NCI-H1436 treated with DMSO at 0.1 percent for 48 hours (cell line): ENCODE measurements around the gene KCNMA1.

Experiments
- DNase-seq: peaks from one replicate; lab custom pipeline; 2025; lab: John Stamatoyannopoulos, UW

Gene KCNMA1

DNA sequence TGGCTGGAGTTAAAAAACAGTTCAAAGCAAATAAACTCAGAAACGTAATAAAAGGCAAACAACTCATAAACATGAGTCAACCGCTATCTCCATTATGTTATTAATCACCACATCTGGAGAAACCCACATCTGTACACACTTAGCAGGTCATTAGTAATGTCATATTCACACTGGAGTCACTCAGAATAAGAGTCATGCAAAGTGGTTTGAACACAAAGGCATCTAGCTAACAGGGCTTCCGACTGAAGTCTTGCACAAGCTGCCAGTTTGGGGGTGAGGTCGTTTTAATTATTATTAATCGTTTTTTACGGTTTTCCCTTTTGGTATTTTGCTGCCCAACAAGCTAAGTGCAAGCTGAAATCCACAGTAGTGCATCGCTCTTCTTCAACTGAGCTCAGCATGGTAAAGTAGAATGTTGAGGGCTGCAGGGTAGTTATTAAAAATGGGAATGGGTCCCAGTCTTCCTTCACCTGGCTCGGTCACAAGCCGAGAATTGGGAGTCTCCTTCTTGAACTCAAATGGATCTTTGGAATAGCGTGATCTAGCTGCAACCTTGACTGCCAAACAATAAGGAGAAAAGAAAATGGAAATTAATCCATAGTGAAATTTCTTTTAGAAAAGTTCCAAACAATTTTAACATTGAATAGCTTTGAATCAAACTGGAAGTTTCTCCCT lies 663.5 kb downstream of the KCNMA1 start:
- no peak for DNase-seq

DNA sequence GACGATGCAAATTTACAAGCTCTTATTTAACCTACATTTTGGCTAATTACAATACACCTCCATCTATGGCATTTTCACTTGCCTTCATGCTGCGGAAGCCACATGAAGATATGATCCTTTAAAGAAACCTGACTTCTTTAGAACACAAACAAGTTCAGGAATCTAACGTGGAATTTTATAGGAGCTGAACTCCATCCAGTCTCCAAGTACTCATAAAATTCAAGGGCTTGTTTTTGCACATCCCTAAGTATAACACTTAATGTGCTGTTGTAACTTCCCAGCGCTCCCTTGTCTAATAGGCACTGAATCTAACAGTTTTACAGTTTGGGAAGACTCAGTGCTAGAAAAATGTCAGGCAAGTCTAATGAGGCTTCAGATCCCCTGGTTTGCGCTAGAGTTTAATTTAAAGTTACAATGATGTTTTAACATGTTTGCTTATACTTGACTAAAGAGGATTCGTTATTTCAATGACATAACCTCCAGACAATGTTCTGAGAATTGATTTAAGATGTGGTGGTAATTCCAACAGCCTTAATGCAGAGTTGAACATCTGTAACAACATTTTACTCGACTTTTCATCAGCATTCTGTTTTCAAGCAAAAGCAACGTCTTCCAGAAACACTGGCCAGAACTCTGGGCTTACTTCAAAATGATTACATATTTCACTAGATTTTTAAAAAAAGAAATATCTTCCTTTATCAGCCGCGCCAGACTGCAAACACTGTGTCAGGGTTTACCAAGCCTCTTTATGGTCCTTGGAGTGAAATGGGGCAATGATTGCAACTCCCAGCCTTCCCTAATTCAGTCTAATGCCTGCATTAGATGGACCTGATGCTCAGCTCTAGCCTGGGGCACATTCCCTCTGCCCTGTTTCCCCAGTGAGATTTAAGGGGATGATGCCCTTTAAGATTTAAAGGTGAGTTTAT lies 664.3 kb downstream of the KCNMA1 start:
- no peak for DNase-seq

DNA sequence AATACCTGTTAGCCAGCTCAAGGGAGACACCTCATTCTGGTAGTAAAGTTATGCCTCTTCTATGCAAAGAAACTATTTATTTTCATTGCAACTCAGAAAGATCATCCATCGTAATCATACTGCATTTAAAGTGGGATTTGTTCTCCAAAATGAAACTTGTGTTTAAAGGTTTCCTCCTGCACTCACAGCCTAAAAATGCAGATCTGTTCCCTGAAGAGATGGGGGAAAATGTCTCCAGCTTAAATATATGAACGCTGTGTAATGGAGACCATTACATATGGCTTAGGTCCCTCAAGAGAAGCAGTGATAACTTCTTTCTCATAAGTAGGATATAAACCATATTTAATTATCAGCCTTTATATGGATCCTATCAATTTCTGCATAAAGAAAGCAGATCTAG lies 665.1 kb downstream of the KCNMA1 start:
- no peak for DNase-seq

- DNase-seq = no peak
Measured at GRCh38 chr10:76971547-76972170, 665.9 kb downstream of the KCNMA1 start.

DNA sequence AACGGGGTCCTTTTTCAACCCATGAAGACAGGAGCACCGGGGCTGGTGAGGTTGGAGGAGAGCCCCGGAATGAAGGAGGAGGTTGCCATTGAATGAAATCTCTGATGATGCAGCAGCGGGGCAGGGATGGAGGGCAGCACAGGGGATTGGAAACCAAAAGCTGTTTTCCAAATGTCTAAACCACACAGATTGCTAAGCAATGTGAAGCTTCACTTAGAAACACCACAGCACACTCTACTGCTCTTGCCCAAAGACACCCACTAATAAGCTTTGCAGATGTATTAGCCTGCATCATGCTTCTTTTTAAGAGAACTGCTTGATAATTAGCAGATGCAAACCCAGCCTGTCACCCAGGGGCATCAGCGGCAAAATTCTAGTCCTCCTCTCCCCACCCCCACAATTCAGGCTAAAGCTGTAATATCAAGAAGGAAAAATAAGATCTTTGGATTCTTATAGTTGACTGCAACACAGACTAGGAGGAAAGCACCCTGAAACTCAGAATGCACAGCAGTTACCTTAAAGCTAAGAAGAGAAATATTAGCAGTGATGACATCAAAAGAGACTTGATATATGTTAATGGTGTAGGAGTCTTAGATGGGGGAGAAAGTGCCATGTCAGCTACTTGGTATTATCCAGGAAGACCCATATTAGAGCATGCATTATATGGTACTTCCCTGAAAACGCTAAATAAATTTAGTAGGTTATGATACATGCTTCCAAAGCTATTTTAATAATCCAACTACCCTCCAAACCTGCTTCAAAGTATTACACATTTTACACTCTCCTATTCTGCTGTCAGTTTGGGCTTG lies 666.7 kb downstream of the KCNMA1 start:
- DNase-seq = no peak

DNA sequence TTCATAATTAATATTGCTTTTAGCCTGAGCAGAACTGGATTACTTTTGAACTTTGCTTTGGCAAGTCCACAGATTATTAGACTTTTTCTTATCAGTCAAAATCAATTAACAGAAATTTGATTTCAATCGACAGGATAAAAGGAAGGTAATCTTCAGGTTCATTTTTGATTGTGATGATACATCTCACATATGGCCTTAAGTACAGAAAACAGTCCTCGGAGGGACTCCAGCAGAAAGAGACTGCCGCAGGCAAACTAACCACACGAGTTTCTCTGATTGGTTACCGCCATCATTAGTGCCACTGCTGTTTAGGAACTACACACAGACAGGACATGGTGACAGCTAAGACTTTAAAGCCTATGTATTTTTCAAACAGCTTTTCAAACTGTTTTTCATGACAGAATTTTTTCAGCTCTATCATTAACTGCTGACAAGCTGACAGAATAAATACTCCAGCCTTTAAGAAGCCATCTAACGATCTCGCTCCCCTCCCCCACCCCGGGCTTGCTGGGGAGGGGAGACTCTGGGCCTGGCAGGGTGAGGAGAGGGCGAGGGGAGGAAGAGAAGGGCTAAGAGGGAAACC lies 668.2 kb downstream of the KCNMA1 start:
- no peak for DNase-seq

GRCh38 chr10:76968483-76968882 lies 669.1 kb downstream of the KCNMA1 start:
- no peak for DNase-seq

DNA sequence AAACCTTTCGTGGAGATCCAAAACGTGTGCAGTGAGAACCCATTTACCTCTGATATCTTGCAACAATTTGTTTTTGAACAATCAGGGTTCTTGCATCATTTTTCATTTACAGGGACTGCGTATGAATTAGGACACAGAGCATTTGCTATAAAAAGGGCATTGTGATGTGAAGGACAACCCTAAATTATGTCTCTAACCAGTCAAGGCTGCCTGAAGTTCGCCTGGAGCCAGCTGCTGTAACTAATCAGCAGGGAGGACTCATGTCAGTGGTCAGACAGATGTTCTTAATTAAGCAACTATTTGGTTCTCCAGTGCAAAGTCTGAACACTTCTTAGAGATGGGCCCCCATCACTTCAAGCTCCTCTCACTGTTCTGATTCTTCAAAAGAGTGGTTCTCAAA lies 674.8 kb downstream of the KCNMA1 start:
- no peak for DNase-seq

DNA sequence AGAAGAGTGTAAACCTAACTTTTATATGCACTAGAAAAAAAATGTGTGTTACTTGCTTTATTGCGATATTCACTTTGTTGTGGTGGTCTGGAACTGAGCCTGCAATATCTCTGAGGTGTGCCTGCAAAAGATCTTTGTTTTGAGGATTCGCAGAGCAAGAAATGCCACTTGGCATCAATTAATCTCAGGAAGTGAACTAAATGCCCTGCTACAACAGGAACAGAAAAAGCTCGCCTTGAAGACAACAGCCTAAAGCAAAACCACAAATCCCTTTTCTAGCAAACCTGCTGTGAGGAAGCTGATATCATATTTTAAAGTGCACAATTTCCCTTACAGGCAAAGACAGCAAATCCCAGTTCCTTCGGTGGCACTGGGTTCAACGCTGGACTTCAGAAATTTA lies 675.8 kb downstream of the KCNMA1 start:
- DNase-seq = no peak

DNA sequence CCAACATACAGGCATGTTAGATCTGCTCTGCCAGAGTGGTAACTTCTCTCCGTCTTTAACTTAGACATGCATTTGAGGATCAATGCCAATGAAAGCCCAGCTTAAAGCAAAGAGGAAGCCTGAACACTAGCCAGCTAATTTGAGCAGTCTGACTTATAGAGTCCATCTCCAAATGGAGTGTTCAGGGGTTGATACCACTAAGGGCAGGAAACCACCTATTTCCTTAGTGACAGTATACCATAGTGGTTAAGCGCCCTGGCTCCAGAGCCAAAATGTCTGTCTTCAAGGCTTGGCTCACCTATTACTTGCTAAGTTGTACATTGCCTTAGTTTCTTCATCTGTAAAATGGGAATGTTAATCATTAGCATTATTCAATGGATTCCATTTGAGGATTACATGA lies 678.5 kb downstream of the KCNMA1 start:
- DNase-seq = no peak

DNA sequence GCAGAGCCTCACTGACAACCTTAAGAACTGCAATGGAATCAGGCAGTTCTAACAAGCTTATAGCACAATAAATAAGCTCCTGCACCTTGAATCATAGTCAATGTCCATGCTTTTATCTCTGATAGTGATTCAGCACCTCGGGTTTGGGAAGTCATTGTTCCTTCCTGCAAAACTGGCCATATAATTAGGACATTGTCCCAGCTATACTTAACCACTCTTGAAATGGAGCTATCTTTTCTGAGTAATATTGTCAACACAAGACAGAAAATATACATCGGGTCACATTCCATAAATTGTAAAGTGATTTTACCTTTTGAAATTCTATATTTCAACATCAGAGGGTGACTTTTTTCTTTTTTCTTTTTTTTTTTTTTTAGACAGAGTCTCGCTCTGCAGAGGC lies 682.8 kb downstream of the KCNMA1 start:
- no peak for DNase-seq

GRCh38 chr10:76950354-76950753 lies 687.3 kb downstream of the KCNMA1 start:
- no peak for DNase-seq

GRCh38 chr10:76946270-76946669 lies 691.3 kb downstream of the KCNMA1 start:
- no peak for DNase-seq

- DNase-seq = no peak
Measured at GRCh38 chr10:76945166-76945565, 692.4 kb downstream of the KCNMA1 start.

DNA sequence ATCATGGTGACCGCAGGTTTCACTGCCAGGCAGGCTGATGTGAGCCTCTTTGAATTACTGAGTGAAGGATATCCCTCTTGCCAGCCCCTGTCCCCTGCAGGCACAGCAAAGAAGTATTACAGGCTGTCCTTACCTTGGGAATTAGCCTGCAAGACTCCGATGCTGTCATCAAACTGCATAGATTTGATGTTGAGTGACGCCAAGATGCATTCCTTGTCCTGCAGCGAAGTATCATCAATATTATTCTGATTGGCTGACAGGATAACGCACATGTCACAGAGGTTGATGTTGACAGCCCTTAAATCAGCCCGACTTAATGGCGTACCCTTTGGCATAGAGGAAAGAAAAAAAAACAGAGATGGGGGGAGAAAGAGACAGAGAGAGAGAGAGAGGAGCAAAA lies 693.0 kb downstream of the KCNMA1 start:
- DNase-seq = no peak

- no peak for DNase-seq
Measured at GRCh38 chr10:76942628-76943416, 694.8 kb downstream of the KCNMA1 start.

DNA sequence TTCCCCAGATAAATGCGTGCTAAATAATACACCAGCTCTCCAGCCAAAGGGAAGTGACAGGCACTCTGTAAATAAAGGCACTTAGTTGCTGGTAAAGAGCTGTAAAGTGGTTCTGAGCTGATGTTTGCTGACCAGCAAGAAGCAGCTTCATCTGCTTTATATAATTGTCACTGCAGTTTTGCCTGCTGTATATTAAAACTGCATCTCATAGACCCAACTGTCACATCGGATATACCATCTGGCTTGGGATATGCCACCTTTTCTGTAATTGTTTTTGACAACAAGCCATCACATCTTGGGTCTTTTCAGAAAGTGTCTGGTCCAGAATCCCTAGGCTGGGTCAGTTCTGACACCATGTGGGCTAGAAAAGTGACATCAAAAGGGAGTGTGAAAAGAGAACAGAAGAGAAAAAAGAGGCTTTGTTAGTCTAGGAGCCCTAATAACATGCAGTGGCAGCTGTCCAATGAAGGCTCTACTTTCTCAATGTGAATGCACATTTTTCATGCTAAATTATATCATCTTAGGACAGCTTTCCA lies 697.6 kb downstream of the KCNMA1 start:
- DNase-seq = no peak

DNA sequence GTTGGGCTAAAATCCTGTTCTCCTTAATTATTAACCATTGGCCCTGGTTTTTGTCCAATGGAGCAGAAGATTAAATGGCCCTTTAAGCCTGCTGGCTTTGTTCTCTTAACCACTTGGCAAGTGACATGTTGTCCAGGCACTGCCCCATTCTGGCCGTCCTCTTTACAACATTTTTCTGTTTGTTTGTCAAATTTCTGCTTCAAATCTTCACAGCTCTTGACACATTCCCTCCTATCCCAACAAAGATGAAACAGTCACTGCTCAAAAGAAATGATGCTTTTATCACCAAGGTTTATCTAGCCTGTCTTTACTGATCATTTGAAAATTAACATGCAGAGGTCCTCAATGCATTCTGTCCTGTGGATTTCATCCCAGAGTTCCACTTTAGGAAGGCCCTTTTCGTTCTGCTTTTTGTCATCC lies 700.4 kb downstream of the KCNMA1 start:
- no peak for DNase-seq

DNA sequence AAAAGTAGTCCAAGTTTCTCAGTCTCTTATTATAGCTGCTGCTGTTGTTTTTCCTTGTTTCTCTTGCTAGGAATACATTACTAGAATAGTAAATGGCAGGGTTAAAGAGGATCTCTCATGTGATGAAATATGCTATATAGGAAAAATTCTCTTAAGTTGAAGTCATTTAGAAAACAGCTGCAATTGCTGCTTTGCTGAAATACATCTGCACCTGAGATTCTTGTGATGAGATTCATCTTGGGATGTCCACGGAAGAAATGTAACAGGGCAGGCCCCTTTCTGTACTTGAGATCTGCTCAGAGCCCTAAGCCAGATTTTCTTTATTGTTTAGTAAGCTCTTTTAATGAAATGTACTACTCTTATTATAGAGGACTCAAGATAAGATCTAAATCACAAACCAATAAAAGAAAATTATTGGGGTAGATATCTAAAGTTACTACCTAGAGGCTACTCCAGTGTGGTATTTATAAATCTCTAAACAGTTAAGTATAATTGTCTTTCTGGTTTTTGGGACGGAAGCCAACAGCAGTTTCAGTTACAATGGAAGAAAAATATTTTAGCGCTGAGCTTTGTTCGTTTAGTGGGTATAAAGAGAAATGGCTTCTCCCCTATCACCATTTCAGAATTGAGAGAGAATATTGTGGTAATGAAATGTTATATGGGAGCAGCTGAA lies 701.5 kb downstream of the KCNMA1 start:
- no peak for DNase-seq

- DNase-seq = no peak
Measured at GRCh38 chr10:76928565-76928964, 709.0 kb downstream of the KCNMA1 start.
